ENCODE measurements around the gene TFR2.

Gene TFR2

GRCh38 chr7:100584683-100585510, 56.5 kb downstream of the TFR2 start:
- no peak for DNase-seq

- DNase-seq: no peak
These were observed 57.2 kb downstream of the TFR2 start for GRCh38 chr7:100584054-100584682.

GRCh38 chr7:100583132-100584053, 58.0 kb downstream of the TFR2 start:
- DNase-seq: peak; percentile 87

GRCh38 chr7:100582650-100583049, 58.7 kb downstream of the TFR2 start:
- no peak for DNase-seq

GRCh38 chr7:100582041-100582579, 59.2 kb downstream of the TFR2 start:
- no peak for DNase-seq

- no peak for DNase-seq
These were observed 60.7 kb downstream of the TFR2 start for GRCh38 chr7:100580466-100581283.

GRCh38 chr7:100578246-100579183, 62.8 kb downstream of the TFR2 start:
- no peak for DNase-seq

GRCh38 chr7:100577507-100577906, 63.8 kb downstream of the TFR2 start:
- no peak for DNase-seq

- DNase-seq: no peak
These were observed 64.2 kb downstream of the TFR2 start for GRCh38 chr7:100577103-100577502.

- DNase-seq: no peak
These were observed 64.9 kb downstream of the TFR2 start for GRCh38 chr7:100576384-100576993.

- DNase-seq: no peak
These were observed 65.5 kb downstream of the TFR2 start for GRCh38 chr7:100575746-100576383.

GRCh38 chr7:100575206-100575631, 66.1 kb downstream of the TFR2 start:
- no peak for DNase-seq

- DNase-seq: no peak
These were observed 66.8 kb downstream of the TFR2 start for GRCh38 chr7:100574362-100575205.

GRCh38 chr7:100573691-100574361, 67.5 kb downstream of the TFR2 start, which contains the start of gene SAP25:
Gene SAP25, minus strand, starts transcription at chr7:100573900. Its CDS starts 158 bp downstream, at chr7:100573742.
- DNase-seq: no peak

- no peak for DNase-seq
These were observed 68.2 kb downstream of the TFR2 start for GRCh38 chr7:100572949-100573675.

GRCh38 chr7:100572281-100572948, 68.9 kb downstream of the TFR2 start:
- DNase-seq: no peak

- no peak for DNase-seq
These were observed 69.6 kb downstream of the TFR2 start for GRCh38 chr7:100571829-100572116.
